RWPE1 (cell line): ENCODE measurements around the gene SLC25A12.

Experiments used
- CTCF ChIA-PET: fragments of 350-600 bp; sonication (Branson Sonifier 250); formaldehyde crosslinking; extraction: SDS; loops from one replicate; lab custom pipeline; 2021; lab: Yijun Ruan, JAX
- POLR2A ChIA-PET: fragments of 400-600 bp; formaldehyde crosslinking; extraction: SDS; loops from one replicate; lab custom pipeline; 2020; ENCODE audit warnings: antibody characterized with exemption; ENCODE audit not compliant: low non-redundant PET; lab: Yijun Ruan, JAX
- DNase-seq: peaks from one replicate; pipeline ENCODE4 v3.0.0; 2012; ENCODE audit warnings: low spot score
- H3K27ac ChIP-seq: fragments of 450-650 bp; 2 replicates; pipeline ENCODE4 v1.5.1; 2017
- TF ChIP-seq, protein P1 (sequence below): fragments of 450-650 bp; conservative IDR thresholded peaks from 2 replicates; pipeline ENCODE4 v1.5.1; 2017; ENCODE audit warnings: low read depth, mild to moderate bottlenecking

Gene SLC25A12, protein sequence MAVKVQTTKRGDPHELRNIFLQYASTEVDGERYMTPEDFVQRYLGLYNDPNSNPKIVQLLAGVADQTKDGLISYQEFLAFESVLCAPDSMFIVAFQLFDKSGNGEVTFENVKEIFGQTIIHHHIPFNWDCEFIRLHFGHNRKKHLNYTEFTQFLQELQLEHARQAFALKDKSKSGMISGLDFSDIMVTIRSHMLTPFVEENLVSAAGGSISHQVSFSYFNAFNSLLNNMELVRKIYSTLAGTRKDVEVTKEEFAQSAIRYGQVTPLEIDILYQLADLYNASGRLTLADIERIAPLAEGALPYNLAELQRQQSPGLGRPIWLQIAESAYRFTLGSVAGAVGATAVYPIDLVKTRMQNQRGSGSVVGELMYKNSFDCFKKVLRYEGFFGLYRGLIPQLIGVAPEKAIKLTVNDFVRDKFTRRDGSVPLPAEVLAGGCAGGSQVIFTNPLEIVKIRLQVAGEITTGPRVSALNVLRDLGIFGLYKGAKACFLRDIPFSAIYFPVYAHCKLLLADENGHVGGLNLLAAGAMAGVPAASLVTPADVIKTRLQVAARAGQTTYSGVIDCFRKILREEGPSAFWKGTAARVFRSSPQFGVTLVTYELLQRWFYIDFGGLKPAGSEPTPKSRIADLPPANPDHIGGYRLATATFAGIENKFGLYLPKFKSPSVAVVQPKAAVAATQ

DNA sequence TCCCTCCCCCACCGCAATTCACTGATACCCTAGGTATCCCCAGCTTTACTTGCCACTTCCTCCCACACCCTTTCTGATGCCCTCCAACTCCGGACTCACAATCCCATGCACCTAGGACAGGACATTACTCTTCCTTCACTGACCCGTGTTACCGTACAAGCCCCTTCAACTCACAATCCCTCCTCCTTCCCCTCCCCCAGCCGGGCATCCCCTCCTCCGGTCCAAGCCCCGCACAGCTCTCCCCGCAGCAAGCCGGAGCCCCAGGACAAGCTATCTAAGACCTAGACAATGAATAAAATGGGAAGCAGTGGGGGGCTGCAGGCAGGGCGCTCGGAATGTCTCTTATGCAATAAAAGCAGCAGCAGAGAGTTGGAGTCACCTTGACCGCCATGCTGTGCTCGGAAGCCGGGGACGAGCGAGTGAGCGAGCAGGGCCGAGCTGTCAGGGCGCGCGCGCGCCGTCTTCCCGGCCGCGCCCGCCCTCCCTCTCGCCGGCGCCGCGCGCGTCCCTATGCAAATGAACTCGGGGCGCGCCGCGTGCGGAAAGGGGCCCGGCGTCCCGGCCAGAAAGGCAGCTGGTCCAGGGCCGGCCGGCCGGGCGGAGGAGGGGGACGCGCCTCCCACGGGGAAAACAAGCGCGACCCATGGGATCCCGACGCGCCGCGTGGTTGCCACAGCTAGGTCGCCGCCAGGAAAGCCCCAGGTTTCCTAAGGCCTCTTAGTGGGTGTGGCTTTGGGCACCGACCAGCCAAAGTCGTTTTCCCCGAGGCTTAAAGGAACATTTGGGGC, at the start of gene SLC25A12:
Gene SLC25A12, minus strand, starts transcription at position 421 of the 788 bp plus-strand sequence. Its CDS starts 30 bp downstream, at position 391.
- CTCF ChIA-PET: interaction anchor here (0.5 to 0.7 kb wide), 3 partner anchors 11 to 96 kb away, joined by 3 to 5 read pairs (median 3); no protein-coding TSS in a partner anchor
- POLR2A ChIA-PET: no interaction called here
- peak; percentile 82 for DNase-seq
- H3K27ac ChIP-seq: peak within 1 kb of the TSS; percentile 82
- TF ChIP-seq, protein P1, sequence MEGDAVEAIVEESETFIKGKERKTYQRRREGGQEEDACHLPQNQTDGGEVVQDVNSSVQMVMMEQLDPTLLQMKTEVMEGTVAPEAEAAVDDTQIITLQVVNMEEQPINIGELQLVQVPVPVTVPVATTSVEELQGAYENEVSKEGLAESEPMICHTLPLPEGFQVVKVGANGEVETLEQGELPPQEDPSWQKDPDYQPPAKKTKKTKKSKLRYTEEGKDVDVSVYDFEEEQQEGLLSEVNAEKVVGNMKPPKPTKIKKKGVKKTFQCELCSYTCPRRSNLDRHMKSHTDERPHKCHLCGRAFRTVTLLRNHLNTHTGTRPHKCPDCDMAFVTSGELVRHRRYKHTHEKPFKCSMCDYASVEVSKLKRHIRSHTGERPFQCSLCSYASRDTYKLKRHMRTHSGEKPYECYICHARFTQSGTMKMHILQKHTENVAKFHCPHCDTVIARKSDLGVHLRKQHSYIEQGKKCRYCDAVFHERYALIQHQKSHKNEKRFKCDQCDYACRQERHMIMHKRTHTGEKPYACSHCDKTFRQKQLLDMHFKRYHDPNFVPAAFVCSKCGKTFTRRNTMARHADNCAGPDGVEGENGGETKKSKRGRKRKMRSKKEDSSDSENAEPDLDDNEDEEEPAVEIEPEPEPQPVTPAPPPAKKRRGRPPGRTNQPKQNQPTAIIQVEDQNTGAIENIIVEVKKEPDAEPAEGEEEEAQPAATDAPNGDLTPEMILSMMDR: no peak

DNA sequence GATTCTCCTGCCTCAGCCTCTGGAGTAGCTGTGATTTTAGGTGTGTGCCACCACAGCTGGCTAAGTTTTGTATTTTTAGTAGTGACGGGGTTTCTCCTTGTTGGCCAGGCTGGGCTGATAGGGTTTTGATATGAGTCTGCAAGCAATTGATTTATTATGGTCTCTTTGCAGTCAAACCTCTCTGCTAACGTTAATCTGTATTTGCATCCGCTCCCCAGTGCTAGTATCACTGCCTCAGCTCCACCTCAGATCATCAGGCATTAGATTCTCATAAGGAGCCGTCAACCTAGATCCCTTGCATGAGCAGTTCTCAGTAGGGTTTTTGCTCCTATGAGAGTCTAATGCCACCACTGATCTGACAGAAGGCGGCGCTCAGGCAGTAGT, 47.3 kb upstream of the SLC25A12 start:
- ChIA-PET CTCF (interaction anchor here (0.6 to 1.4 kb wide), 3 partner anchors 10 to 164 kb away, joined by 3 to 5 read pairs (median 3); no protein-coding TSS in a partner anchor), POLR2A (no interaction called here)
- TF ChIP-seq, protein P1: no peak
- DNase-seq: no peak
- no peak overlapping the region for H3K27ac ChIP-seq

DNA sequence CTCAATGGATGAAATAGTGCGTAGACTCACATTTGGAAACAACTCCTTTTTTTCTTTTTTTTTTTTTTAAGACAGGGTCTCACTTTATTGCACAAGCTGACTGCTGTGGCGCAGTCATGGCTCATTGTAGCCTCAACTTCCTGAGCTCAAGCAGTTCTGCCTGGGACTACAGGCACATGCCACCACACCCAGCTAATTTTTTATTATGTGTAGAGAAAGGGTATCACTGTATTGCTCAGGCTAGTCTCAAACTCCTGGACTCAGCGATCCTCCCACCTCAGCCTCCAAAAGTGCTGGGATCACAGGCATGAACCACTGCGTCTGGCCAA, 45.7 kb upstream of the SLC25A12 start:
- H3K27ac ChIP-seq: no peak overlapping the region
- CTCF ChIA-PET: no interaction called here
- TF ChIP-seq, protein P1: no peak
- DNase-seq: no peak
- POLR2A ChIA-PET: no interaction called here

DNA sequence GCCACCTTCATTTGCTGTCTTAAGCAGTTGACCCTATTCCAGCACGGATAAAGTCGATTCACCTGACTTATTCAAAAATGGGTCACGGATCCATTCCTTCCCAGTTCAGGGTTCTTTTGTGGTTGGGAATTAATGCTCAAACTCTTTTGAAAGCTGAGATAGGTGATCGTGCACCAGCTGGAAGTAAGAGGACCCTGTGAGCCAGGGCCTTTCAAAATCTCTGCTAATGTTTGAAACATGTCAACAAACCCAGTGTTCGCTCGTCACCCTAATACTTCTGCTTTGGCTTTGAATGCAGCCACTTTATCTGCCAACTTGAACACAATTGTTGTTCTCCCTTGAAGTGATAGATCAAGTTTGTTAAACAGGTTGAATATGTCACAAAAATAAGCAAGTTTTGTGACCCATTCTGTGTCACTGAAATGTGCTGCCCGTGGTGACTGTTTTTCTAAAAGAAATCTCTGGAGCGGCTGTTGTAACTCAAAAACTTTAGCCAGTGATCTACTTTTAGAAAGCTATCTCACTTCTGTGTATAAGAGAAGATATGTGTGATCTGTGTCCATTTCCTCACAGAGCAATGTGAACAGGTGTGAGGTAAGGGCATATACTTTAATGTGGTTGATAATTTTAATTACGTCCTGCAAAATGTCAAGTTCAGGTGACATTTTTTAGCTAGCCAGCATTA, 45.2 kb upstream of the SLC25A12 start:
- CTCF ChIA-PET: no interaction called here
- TF ChIP-seq, protein P1: no peak
- no peak for DNase-seq
- POLR2A ChIA-PET: no interaction called here
- no peak overlapping the region for H3K27ac ChIP-seq

DNA sequence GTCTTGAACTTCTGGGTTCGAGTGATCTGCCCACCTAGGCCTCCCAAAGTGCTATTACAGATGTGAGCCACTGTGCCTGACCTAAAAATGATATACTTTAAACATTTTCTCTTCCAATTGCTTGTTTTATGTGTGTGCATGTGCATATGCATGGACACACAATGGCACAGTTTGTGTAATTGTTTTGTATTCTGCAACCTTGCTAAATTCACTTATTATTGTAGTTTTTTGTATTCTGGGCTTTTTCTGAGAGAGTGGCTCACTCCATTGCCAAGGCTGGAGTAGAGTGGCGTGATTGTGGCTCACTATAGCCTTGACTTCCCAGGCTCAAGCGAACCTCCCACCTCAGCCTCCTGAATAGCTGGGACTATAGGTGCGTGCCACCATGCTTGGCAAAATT, 36.3 kb upstream of the SLC25A12 start:
- H3K27ac ChIP-seq: no peak overlapping the region
- TF ChIP-seq, protein P1: no peak
- DNase-seq: no peak
- POLR2A ChIA-PET: no interaction called here
- CTCF ChIA-PET: interaction anchor here (0.6 kb wide), 1 partner anchor 166 kb away, joined by 5 read pairs; no protein-coding TSS in a partner anchor
